Measurements from ENCODE around the gene ERAP2. TPM values are rescaled to one million over a fixed set of nuclear protein-coding genes. Genes with fewer than 3 reads are reported as not detected.
"Not testable (repeated sequence)": the region's sequence is repeated elsewhere in the genome, so short reads cannot be mapped to it uniquely, and the experiment has no call there.

Gene ERAP2
- total RNA-seq, 1 donor from 2014 or later, result 4.8 TPM

GRCh38 chr5:96924016-96924443, 47.7 kb downstream of the ERAP2 start:
- DNase-seq (ENCODE audit: low spot score), result no peak
- intact Hi-C loops (cut with DNase I), result no loop called here

DNA sequence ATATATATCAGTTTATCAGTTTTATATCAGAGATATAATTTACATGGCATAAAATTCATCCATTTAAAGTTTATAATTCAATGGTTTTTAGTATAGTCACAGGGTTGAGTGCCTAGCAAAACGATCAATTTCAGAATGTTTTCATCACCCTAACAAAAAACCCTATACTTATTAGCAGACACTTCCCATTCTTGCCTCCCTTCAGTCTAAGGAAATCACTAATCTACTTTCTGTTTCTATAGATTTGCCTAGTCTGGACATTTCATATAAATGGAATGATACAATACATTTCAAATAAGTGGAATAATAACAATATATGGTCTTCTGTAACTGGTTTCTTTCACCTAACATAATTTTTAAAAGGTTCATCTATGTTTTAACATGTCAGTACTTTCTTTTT, 50.0 kb downstream of the ERAP2 start:
- intact Hi-C loops (cut with DNase I), result no loop called here
- no peak for DNase-seq (ENCODE audit: low spot score)

GRCh38 chr5:96927008-96927407, 50.7 kb downstream of the ERAP2 start:
- DNase-seq (ENCODE audit: low spot score), result no peak
- intact Hi-C loops (cut with DNase I), result no loop called here

GRCh38 chr5:96928931-96929708, 52.8 kb downstream of the ERAP2 start:
- no peak for DNase-seq (ENCODE audit: low spot score)
- intact Hi-C loops (cut with DNase I), result no loop called here

DNA sequence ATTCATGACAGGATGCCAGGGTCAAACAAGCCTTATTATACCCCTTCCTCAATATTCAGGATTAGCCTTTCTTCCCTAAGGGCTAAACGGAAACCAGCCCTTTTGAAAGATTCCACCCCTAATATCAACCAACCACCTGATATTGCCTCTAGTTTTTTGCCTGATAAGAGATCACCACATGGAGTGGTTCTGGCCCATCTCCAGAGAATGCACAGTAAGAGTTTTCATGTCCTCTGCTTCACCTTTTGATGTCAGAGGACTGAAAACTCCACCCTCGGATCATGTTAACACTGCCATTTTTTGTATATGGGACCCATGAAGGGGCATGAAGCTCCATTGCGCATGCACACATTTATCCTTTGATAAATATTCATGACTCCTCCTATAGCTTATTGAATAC, 53.8 kb downstream of the ERAP2 start:
- intact Hi-C loops (cut with DNase I), result loop anchor here (10.0 kb wide), 1 partner anchor 185 kb away; no protein-coding TSS in a partner anchor
- DNase-seq (ENCODE audit: low spot score), result no peak

DNA sequence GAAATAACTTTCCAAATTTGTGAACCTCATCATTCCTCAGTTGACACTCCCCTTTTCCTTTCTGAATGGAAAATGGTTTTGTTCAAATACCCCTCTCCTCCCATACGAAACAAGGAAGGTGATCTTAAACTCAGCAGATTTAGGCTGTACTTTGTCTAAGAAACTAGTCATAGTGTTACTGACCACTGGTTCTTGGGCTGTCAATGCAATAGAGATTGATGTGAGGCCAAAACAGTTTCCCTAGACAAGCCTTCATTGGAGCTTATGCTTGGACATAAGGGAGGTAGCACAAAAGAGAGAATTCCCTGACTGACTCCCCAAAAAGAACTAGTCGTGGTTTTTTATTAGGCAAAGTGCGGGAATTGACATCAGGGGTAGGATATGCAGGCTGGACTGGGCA, 54.3 kb downstream of the ERAP2 start:
- intact Hi-C loops (cut with DNase I), result loop anchor here (10.0 kb wide), 1 partner anchor 186 kb away; no protein-coding TSS in a partner anchor
- DNase-seq (ENCODE audit: low spot score), result no peak

DNA sequence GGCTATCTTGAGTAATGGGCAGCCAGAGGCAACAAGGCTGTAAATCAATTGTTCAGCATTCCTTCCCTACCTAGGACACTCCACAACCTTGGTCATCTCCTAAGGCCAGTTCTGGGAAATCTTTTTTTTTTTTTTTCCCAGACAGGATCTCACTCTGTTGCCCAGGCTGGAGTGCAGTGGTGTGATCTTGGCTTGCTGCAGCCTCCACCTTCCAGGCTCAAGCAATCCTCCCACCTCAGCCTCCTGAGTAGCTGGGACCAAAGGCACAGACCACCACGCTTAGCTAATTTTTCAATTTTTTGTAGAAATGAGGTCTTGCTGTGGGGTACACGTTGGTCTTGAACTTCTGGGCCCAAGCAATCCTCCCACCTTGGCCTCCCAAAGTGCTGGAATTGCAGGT, 54.7 kb downstream of the ERAP2 start:
- not testable (repeated sequence) for DNase-seq (ENCODE audit: low spot score)
- intact Hi-C loops (cut with DNase I), result loop anchor here (10.0 kb wide), 1 partner anchor 186 kb away; no protein-coding TSS in a partner anchor

DNA sequence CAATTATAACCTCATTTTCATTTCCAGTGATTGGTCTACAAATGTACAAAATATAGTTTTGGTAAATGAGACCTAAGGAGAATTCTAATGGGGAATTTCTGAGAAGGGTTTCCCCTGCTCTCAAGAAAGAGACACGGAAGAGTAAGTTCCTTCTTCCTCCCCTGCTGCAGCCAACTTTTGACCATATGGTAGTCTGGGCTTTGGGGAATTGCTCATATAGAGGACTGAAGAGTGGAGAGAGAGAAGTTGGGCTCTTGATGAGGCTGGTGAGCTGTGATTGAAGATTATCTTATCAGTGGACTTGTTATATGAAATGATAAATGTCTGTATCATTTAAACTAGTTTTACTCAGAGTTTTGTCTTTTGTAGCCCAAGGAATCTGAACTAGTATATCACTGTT, 55.3 kb downstream of the ERAP2 start:
- intact Hi-C loops (cut with DNase I), result loop anchor here (10.0 kb wide), 1 partner anchor 187 kb away; no protein-coding TSS in a partner anchor
- no peak for DNase-seq (ENCODE audit: low spot score)

DNA sequence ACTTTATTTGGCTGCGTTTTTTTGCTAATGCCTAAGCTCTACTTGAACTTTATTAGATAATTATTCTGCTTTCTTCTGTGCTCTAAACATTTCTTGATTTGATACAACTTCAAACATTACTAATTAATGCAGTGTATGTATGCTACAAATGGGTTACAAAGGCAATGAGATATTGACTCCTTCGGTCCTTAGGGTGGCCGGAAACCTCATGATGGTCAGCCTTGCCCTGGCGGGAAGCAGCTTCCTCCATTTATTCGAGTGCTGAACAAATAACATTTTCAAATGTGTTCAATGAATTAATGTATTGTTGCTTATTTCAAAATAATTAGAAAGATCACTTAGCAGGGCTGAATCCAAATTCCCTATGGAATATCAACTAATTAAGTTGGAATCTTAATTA, 55.7 kb downstream of the ERAP2 start:
- DNase-seq (ENCODE audit: low spot score), result no peak
- intact Hi-C loops (cut with DNase I), result loop anchor here (10.0 kb wide), 1 partner anchor 187 kb away; no protein-coding TSS in a partner anchor

DNA sequence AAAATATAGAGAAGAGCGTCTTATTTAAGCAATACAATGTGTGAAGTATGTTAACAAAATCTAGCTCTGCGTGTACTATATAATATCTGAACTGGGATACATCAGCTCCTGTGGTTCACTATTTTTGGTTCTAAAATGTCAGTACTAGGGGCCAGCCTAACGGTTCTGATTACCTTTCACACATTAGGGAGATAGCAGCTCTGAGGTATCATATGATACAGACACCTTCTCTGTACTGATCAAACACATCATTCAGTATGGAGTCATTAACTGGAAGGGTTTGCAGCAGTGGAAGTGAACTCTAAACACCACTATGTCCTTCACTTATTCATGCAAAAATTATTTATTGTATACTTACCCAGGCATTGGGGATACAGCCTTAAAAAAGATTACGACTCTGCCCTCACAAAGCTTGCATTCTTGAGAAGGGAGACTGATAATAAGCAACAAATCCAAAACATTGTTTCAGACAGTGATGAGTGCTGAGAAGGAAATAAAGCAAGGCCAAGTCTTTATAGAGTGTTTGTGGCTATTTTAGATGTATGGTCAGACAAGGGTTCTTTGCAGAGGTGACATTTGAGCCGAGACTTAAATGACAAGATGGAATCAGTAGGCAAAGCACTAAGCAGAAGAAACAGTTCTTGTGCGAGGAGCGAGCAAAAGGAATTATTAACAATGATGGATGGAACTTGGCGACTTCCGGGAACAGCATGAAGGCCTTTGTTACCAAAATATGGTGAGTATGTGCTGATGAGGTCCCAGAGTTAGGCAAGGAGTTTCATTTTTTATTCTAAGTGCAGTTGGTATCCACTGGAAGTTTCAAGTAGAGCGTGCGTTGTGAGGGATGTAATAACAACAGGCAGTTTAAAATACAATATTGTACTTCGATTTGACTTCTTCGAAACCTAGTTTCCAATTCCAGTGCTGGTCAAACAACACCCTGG, 57.7 kb downstream of the ERAP2 start:
- DNase-seq (ENCODE audit: low spot score), result no peak
- intact Hi-C loops (cut with DNase I), result loop anchor here (2.0 to 10.0 kb wide), 2 partner anchors 127 to 189 kb away; partner anchors contain the start of gene ERAP1

- DNase-seq (ENCODE audit: low spot score), result peak; percentile 96
- intact Hi-C loops (cut with DNase I), result loop anchor here (2.0 to 10.0 kb wide), 4 partner anchors 37 to 190 kb away; partner anchors contain the start of genes ERAP1 and ERAP2
These were observed 58.6 kb downstream of the ERAP2 start for GRCh38 chr5:96934708-96935558.

DNA sequence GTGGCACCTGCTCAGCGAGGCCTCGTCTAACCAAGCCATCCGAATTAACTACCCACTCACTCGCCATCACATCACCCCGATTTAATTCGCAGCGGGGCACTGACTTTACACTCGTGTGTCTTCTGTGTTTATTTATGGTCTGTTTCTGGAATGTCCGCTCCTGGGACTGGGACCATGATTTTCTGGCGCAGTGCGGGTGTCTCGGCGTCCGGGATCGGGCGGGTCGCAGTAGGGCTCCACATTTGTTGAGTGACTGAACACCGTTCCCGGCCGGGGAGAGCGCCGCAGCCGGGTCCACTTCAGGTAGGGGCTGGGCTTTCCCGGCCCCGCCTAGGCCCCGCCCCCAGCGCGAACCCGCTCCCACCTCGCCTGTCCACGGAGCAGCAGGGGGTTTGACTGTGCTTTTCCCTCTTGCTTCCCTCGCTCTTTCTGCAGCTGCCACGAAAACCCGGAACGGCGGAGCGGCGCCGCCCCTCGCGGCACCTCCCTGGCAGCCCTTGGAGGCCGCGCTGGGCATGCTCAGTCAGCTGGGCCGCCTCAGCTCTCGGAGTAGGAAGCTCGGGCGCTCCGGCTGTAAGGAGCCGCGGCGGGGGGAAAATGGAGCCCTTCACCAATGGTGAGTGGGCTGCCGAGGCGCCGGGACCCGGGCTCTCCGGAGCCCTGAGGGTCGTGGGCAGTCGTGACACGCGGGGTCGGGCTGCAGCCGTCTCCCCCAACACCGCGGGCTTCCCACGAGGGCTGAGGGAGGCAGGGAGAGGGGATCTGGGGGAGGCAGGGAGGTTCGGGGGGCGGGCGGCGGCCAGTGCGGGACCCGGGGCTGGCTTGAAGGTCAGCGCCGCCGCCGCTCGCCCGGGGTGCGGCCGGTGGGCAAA, 59.5 kb downstream of the ERAP2 start, which contains the start of gene LNPEP:
Gene LNPEP, plus strand, starts transcription at position 522 of the 872 bp plus-strand sequence. Its CDS starts 76 bp downstream, at position 598.
- peak; percentile 99 for DNase-seq (ENCODE audit: low spot score)
- intact Hi-C loops (cut with DNase I), result loop anchor here (2.0 to 10.0 kb wide), 5 partner anchors 37 to 273 kb away; partner anchors contain the start of genes CAST, ERAP1 and ERAP2

- intact Hi-C loops (cut with DNase I), result loop anchor here (2.0 to 10.0 kb wide), 4 partner anchors 36 to 274 kb away; partner anchors contain the start of genes CAST and ERAP2
- peak; percentile 78 for DNase-seq (ENCODE audit: low spot score)
These were observed 60.4 kb downstream of the ERAP2 start for GRCh38 chr5:96936431-96937320.

- intact Hi-C loops (cut with DNase I), result no loop called here
- no peak for DNase-seq (ENCODE audit: low spot score)
These were observed 64.3 kb downstream of the ERAP2 start for GRCh38 chr5:96940586-96940985.

DNA sequence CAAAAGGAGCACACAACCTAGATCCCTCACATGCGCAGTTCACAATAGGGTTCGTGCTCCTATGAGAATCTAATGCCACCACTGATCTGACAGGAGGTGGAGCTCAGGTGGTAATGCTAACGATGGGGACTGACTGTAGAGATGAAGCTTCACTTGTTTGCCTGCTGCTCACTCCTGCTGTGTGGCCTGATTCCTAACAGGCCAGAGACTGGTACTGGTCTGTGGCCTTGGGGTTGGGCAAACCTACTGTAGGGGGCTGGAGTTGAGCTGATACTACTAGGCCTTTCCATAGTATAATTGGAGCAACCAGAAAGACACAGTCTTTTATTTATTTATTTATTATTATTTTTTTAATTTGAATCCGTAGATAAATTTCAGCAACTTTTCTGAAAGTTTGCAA, 64.8 kb downstream of the ERAP2 start:
- DNase-seq (ENCODE audit: low spot score), result no peak
- intact Hi-C loops (cut with DNase I), result no loop called here

GRCh38 chr5:96942078-96942477, 65.8 kb downstream of the ERAP2 start:
- no peak for DNase-seq (ENCODE audit: low spot score)
- intact Hi-C loops (cut with DNase I), result no loop called here

DNA sequence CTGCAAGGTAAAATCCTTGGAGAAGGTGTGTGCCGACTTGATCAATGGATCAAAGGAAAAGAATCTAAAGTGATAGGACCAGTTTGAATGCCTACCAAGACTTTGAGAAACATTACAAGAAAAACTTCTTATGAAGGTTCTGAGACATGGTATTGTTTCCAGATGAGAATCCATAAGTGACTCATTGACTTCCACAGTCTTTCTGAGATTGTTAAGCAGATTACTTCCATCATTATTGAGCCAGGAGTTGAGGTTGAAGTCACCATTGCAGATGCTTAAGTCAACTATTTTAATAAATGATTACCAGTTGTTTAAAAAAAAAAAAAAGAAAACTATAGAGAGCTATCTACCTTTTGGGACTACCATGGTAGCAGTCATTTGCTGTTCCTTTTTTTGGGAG, 66.6 kb downstream of the ERAP2 start:
- DNase-seq (ENCODE audit: low spot score), result no peak
- intact Hi-C loops (cut with DNase I), result no loop called here
